ENCODE measurements around the gene BPTF. TPM values are rescaled to one million over a fixed set of nuclear protein-coding genes. Genes with fewer than 3 reads are reported as not detected.

Gene BPTF
- total RNA-seq, 1 donor from 2014 or later: 129 TPM

GRCh38 chr17:67998466-67998865 lies 173.2 kb downstream of the BPTF start:
- no peak for DNase-seq (ENCODE audit: low spot score)
- no peak overlapping the region for H3K27ac ChIP-seq
- Mint-ChIP-seq H3K4me1 (peaks cover 23% of the 10 kb centered on the region), H3K36me3 (no peaks in the 10 kb centered on the region), H3K27me3 (ENCODE audit: insufficient read depth, low read depth) (peaks cover 2% of the 10 kb centered on the region), H3K27ac (no peak overlapping the region), H3K4me3 (peak overlapping the region; percentile 4), H3K9me3 (no peaks in the 10 kb centered on the region)
- H3K36me3 ChIP-seq: no peaks in the 10 kb centered on the region
- H3K4me1 ChIP-seq: peaks cover 13% of the 10 kb centered on the region
- H3K4me2 ChIP-seq: no peak overlapping the region
- no peaks in the 10 kb centered on the region for H3K79me2 ChIP-seq (ENCODE audit: low read depth)
- H3K27me3 ChIP-seq: peaks cover 39% of the 10 kb centered on the region
- no peaks in the 10 kb centered on the region for H4K20me1 ChIP-seq (ENCODE audit: low read depth)
- no peaks in the 10 kb centered on the region for H3K9me3 ChIP-seq (ENCODE audit: low read depth)
- H3K4me3 ChIP-seq: no peak overlapping the region
- H3K9ac ChIP-seq: no peak overlapping the region
- peaks cover 30% of the 10 kb centered on the region for H3F3A ChIP-seq (ENCODE audit: low read depth)
- no peak overlapping the region for H2AFZ ChIP-seq (replicated peaks)
- no peak for TF ChIP-seq EZH2 (IDR thresholded peaks at IDR 0.05)
- TF ChIP-seq CTCF (IDR thresholded peaks at IDR 0.05): no peak
- TF ChIP-seq EZH2phosphoT487 (IDR thresholded peaks at IDR 0.05): no peak

- no peak overlapping the region for H3K4me3 ChIP-seq
- no peaks in the 10 kb centered on the region for H3K36me3 ChIP-seq
- H3K9me3 Mint-ChIP-seq: no peaks in the 10 kb centered on the region
- H3K27ac Mint-ChIP-seq: no peak overlapping the region
- no peaks in the 10 kb centered on the region for H4K20me1 ChIP-seq (ENCODE audit: low read depth)
- no peaks in the 10 kb centered on the region for H3K9me3 ChIP-seq (ENCODE audit: low read depth)
- no peak overlapping the region for H3K4me2 ChIP-seq
- peaks cover 12% of the 10 kb centered on the region for H3K4me1 ChIP-seq
- peaks cover 34% of the 10 kb centered on the region for H3K27me3 ChIP-seq
- no peak overlapping the region for H2AFZ ChIP-seq (replicated peaks)
- no peaks in the 10 kb centered on the region for H3K79me2 ChIP-seq (ENCODE audit: low read depth)
- TF ChIP-seq EZH2phosphoT487 (IDR thresholded peaks at IDR 0.05) (no peak), CTCF (IDR thresholded peaks at IDR 0.05) (no peak), EZH2 (IDR thresholded peaks at IDR 0.05) (no peak)
- H3F3A ChIP-seq (ENCODE audit: low read depth): peaks cover 23% of the 10 kb centered on the region
- H3K4me3 Mint-ChIP-seq: no peak overlapping the region
- no peak for DNase-seq (ENCODE audit: low spot score)
- no peak overlapping the region for H3K9ac ChIP-seq
- H3K36me3 Mint-ChIP-seq: no peaks in the 10 kb centered on the region
- peaks cover 21% of the 10 kb centered on the region for H3K4me1 Mint-ChIP-seq
- peaks cover 2% of the 10 kb centered on the region for H3K27me3 Mint-ChIP-seq (ENCODE audit: insufficient read depth, low read depth)
- H3K27ac ChIP-seq: no peak overlapping the region
Measured at GRCh38 chr17:67999291-67999911, 174.1 kb downstream of the BPTF start.

GRCh38 chr17:68004201-68004600 lies 178.9 kb downstream of the BPTF start:
- no peaks in the 10 kb centered on the region for H3K36me3 Mint-ChIP-seq
- H3F3A ChIP-seq (ENCODE audit: low read depth): peaks cover 2% of the 10 kb centered on the region
- no peak overlapping the region for H2AFZ ChIP-seq (replicated peaks)

More at GRCh38 chr17:68004201-68004600, 178.9 kb downstream of the BPTF start:
- H3K27me3 Mint-ChIP-seq (ENCODE audit: insufficient read depth, low read depth): peaks cover 4% of the 10 kb centered on the region
- H3K4me1 Mint-ChIP-seq: peaks cover 3% of the 10 kb centered on the region
- no peaks in the 10 kb centered on the region for H3K36me3 ChIP-seq
- H3K27ac Mint-ChIP-seq: no peak overlapping the region
- no peaks in the 10 kb centered on the region for H4K20me1 ChIP-seq (ENCODE audit: low read depth)
- H3K4me3 Mint-ChIP-seq: no peak overlapping the region
- no peaks in the 10 kb centered on the region for H3K4me1 ChIP-seq
- H3K9me3 ChIP-seq (ENCODE audit: low read depth): no peaks in the 10 kb centered on the region
- no peak overlapping the region for H3K27ac ChIP-seq
- no peaks in the 10 kb centered on the region for H3K9me3 Mint-ChIP-seq
- H3K4me2 ChIP-seq: no peak overlapping the region
- TF ChIP-seq EZH2 (IDR thresholded peaks at IDR 0.05) (no peak), EZH2phosphoT487 (IDR thresholded peaks at IDR 0.05) (no peak), CTCF (IDR thresholded peaks at IDR 0.05) (no peak)
- H3K79me2 ChIP-seq (ENCODE audit: low read depth): no peaks in the 10 kb centered on the region
- H3K4me3 ChIP-seq: no peak overlapping the region
- no peak for DNase-seq (ENCODE audit: low spot score)
- H3K27me3 ChIP-seq: no peaks in the 10 kb centered on the region
- H3K9ac ChIP-seq: no peak overlapping the region
